Calu3 (cell line): ENCODE data around the gene PMM1. TPM values are rescaled to one million over a fixed set of nuclear protein-coding genes. Genes with fewer than 3 reads are reported as not detected.

Experiments used
- BruUV-seq: library from RNA; stranded (reverse); fragments of 400-500 nt; replicated peaks from 2 replicates; lab custom pipeline; 2021; lab: Mats Ljungman, UMichigan
- CTCF ChIA-PET: fragments of 300-600 bp; sonication (Branson Sonifier 250); formaldehyde crosslinking; loops from one replicate; lab custom pipeline; 2022; ENCODE audit warnings: antibody characterized with exemption; lab: Charles Lee
- DNase-seq: peaks from one replicate; pipeline ENCODE4 v3.0.0; 2022
- H3K27ac Mint-ChIP-seq: one replicate; pipeline ENCODE4 v1.8.0; 2022; ENCODE audit warnings: mixed read lengths; ENCODE audit not compliant: unreplicated experiment
- H3K27me3 Mint-ChIP-seq: one replicate; pipeline ENCODE4 v1.8.0; 2022; ENCODE audit warnings: mixed read lengths; ENCODE audit not compliant: unreplicated experiment
- H3K36me3 Mint-ChIP-seq: one replicate; pipeline ENCODE4 v1.8.0; 2022; ENCODE audit warnings: mild to moderate bottlenecking, moderate library complexity, mixed read lengths; ENCODE audit not compliant: insufficient read depth, unreplicated experiment
- H3K4me1 Mint-ChIP-seq: one replicate; pipeline ENCODE4 v1.8.0; 2022; ENCODE audit warnings: mild to moderate bottlenecking, low read depth, mixed read lengths; ENCODE audit not compliant: unreplicated experiment
- H3K4me3 Mint-ChIP-seq: one replicate; pipeline ENCODE4 v1.8.0; 2022; ENCODE audit warnings: mild to moderate bottlenecking, low read depth, moderate library complexity, mixed read lengths; ENCODE audit not compliant: unreplicated experiment
- H3K9me3 Mint-ChIP-seq: one replicate; pipeline ENCODE4 v1.8.0; 2022; ENCODE audit warnings: low read depth, mixed read lengths; ENCODE audit not compliant: unreplicated experiment
- intact Hi-C: fragments of 100-400 bp; cut with micrococcal nuclease; formaldehyde crosslinking; loops from one replicate; pipeline ENCODE4 v1.10.0; 2022; ENCODE audit not compliant: unreplicated experiment
- total RNA-seq: library from RNA; stranded (reverse); gene quantifications from 2 replicates; pipeline ENCODE4 v1.2.3, GENCODE V29; 2022
- TF ChIP-seq, protein P1 (sequence below): fragments of 200-600 bp; IDR thresholded peaks from one replicate; pipeline ENCODE4 v1.8.0; 2022; ENCODE audit warnings: antibody characterized with exemption; ENCODE audit not compliant: unreplicated experiment

The PMM1 gene
- total RNA-seq, 1 experiment from 2014 or later = 18.0 TPM

DNA sequence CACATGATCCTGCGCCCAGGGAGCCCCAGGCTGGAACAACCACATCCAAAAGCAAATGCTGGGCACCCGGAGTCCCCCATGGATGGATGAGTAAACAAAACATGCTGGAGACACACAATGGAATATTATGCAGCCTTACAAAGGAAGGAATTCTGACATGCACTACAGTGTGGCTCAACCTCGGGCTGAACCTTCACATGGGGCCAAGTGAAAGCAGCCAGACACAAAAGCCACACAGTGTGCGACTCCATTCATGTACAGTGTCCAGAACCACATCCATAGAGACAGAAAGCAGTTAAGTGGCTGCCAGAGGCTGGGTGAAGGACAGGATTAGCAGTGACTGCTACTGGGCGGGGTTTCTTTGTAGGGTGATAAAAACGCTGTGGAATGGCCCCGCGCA lies 55.4 kb downstream of the PMM1 start:
- intact Hi-C loops = no loop called here
- TF ChIP-seq, protein P1, sequence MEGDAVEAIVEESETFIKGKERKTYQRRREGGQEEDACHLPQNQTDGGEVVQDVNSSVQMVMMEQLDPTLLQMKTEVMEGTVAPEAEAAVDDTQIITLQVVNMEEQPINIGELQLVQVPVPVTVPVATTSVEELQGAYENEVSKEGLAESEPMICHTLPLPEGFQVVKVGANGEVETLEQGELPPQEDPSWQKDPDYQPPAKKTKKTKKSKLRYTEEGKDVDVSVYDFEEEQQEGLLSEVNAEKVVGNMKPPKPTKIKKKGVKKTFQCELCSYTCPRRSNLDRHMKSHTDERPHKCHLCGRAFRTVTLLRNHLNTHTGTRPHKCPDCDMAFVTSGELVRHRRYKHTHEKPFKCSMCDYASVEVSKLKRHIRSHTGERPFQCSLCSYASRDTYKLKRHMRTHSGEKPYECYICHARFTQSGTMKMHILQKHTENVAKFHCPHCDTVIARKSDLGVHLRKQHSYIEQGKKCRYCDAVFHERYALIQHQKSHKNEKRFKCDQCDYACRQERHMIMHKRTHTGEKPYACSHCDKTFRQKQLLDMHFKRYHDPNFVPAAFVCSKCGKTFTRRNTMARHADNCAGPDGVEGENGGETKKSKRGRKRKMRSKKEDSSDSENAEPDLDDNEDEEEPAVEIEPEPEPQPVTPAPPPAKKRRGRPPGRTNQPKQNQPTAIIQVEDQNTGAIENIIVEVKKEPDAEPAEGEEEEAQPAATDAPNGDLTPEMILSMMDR = no peak
- Mint-ChIP-seq H3K4me3 (no peak overlapping the region), H3K27ac (no peak overlapping the region), H3K27me3 (no peaks in the 10 kb centered on the region), H3K4me1 (no peaks in the 10 kb centered on the region), H3K9me3 (no peaks in the 10 kb centered on the region), H3K36me3 (peaks cover 65% of the 10 kb centered on the region)
- CTCF ChIA-PET = interaction anchor here (0.6 kb wide), 1 partner anchor 131 kb away, joined by 7 read pairs; no protein-coding TSS in a partner anchor
- no peak for DNase-seq
- no TSS peak for BruUV-seq

DNA sequence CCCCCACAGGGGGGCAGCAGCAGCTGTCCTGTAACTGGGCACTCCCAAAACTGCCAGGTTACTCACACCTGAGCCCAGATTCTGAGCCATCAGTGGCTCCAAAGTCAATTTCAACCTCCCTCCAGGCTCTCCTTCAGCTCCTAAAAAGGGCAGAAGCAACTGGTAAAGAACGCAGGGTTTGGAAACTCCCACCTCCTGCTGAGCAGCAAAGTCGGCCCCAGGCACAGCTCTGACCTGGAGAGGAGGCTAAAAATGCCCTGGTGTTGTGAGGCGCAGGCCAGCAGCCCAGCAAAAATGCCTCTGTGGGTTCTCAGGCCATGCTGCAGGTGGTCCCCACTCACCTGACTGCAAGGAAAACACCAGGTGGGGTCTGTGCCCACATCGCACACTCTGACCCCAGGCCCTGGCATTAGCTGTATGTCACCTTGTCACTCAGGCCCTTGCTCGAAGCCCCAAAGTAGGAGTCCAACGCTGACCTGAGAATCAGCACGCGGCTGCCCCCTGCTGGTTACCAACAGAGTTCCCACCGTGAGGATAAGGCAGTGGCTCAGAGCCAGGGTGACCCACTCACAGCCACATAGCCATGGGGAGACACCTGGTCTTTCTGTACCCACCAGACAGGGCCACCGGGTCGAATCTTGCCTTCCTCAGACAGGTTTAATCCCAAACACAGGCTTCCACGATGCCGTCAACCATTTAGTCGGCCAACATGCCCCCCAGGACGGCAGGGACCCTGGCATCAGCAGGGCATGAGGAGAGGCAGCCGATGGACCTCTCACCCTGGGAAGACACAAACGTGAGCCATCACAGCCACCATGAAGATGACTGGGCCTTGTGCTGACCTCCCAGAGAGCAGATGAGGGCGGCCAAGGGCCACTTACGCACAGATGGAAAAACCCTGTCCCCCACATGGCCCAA lies 56.5 kb downstream of the PMM1 start:
- no peaks in the 10 kb centered on the region for H3K9me3 Mint-ChIP-seq
- no peaks in the 10 kb centered on the region for H3K4me1 Mint-ChIP-seq
- H3K4me3 Mint-ChIP-seq = no peak overlapping the region
- no peaks in the 10 kb centered on the region for H3K27me3 Mint-ChIP-seq
- no TSS peak for BruUV-seq
- H3K36me3 Mint-ChIP-seq = peaks cover 64% of the 10 kb centered on the region
- CTCF ChIA-PET = interaction anchor here (0.5 to 1.4 kb wide), 3 partner anchors 11 to 849 kb away, joined by 3 to 11 read pairs (median 3); no protein-coding TSS in a partner anchor
- TF ChIP-seq, protein P1 = peak; percentile 78
- peak; percentile 79 for DNase-seq
- intact Hi-C loops = no loop called here
- H3K27ac Mint-ChIP-seq = no peak overlapping the region

DNA sequence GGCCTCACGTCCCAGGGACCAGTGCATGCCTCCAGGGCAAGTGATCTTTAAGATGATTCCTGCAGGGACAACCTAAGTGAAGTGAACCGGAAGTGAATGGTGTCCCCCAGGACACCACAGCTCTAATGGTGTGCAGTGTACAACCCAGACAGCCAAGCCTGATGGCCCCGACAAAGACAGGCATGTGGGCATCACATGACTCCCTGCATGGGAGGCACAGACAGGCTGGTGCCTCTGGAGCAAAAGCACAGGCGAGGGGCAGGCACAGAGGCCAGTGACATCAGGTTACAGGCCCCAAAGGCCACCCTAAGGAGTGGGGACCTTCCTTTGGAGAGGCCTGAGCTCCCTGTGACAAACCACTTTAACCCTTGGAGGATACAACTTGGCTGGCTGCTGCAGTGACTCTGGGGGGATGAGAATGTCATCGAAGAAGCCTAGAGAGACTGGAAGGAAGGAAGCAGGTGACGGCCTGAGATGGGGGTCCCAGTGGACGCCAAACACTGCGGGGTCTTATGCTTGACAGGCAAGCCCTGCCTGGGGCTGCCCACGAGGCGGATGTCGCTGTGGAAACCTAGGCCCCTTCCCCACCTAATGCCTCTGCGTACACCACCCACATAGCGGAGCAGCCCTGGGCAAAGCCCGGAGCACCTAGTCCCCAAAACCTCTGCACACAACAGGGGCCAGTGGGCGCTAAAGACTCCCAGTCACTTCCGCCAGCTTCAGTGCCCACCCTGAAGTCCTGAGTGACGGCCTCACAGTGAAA lies 57.7 kb downstream of the PMM1 start:
- Mint-ChIP-seq H3K36me3 (peaks cover 73% of the 10 kb centered on the region), H3K4me3 (no peak overlapping the region), H3K4me1 (no peaks in the 10 kb centered on the region), H3K9me3 (no peaks in the 10 kb centered on the region), H3K27ac (no peak overlapping the region), H3K27me3 (no peaks in the 10 kb centered on the region)
- TF ChIP-seq, protein P1 = no peak
- BruUV-seq = no TSS peak
- CTCF ChIA-PET = interaction anchor here (0.6 to 1.4 kb wide), 2 partner anchors 12 to 70 kb away, joined by 3 read pairs; no protein-coding TSS in a partner anchor
- DNase-seq = no peak
- intact Hi-C loops = no loop called here

DNA sequence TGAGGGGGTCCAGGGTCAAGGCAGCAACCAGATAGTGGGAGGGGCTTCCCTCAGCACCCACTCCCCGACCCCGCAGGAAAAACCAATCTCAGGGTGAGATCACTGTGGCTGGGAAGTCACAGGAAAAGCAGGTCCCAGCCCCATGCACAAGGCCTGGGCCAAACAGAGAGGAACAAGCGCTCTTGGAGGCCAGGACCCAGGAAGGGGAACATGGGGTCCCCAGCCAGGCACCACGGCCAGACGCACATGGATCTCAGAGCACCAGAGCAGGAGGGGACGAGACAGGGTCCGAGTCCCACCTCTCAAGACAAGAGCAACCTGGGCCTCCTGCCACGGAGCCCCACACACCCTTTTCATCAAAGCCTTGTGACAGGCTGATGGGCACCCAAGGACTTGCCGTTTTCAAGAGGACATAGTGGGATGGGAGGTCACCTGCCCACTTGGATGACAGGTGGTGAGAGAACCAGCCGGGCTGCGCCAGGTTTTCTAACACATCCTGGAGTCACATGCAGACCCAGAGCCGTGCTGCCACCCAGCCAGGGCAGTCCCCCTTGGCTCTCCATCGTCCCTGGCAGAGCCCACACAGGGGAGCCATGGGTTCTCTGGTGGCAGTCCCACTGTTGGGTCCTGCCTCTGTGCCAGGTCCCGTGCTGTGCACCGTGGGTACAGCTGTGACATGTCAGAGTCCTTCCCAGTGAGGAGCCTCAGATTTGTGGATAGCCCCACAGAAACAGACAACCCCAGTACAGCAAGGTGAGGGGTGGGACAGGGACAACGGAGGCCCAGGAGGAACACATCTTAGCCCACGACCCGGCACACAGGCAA lies 58.5 kb downstream of the PMM1 start:
- H3K4me3 Mint-ChIP-seq = no peak overlapping the region
- intact Hi-C loops = no loop called here

More for the DNA sequence above, 58.5 kb downstream of the PMM1 start:
- no TSS peak for BruUV-seq
- Mint-ChIP-seq H3K27me3 (no peaks in the 10 kb centered on the region), H3K36me3 (peaks cover 81% of the 10 kb centered on the region), H3K4me1 (no peaks in the 10 kb centered on the region), H3K9me3 (no peaks in the 10 kb centered on the region), H3K27ac (peak overlapping the region; percentile 20)
- DNase-seq = no peak
- TF ChIP-seq, protein P1 = no peak
- CTCF ChIA-PET = interaction anchor here (0.6 kb wide), 1 partner anchor 70 kb away, joined by 3 read pairs; no protein-coding TSS in a partner anchor
